Activated CD8-positive, alpha-beta memory T cell treated with anti-CD3 and anti-CD28 coated beads for 36 hours (primary cell): ENCODE results near the gene TMEM86B. TPM values are rescaled to one million over a fixed set of nuclear protein-coding genes. Genes with fewer than 3 reads are reported as not detected.

Source experiments
- CTCF ChIA-PET: fragments of 350-600 bp; sonication (Branson Sonifier 250); formaldehyde crosslinking; loops from one replicate; lab custom pipeline; 2021; ENCODE audit warnings: antibody characterized with exemption; lab: Charles Lee
- POLR2A ChIA-PET: fragments of 350-600 bp; sonication (Branson Sonifier 250); formaldehyde crosslinking; loops from one replicate; lab custom pipeline; 2021; ENCODE audit warnings: antibody characterized with exemption; lab: Charles Lee
- total RNA-seq, 2 experiments: library from RNA; stranded (reverse); gene quantifications; one replicate each; pipeline ENCODE4 v1.2.3, GENCODE V29; 2021

The TMEM86B gene
- total RNA-seq, 2 experiments from 2014 or later, result 6.5 to 7.6 TPM

DNA sequence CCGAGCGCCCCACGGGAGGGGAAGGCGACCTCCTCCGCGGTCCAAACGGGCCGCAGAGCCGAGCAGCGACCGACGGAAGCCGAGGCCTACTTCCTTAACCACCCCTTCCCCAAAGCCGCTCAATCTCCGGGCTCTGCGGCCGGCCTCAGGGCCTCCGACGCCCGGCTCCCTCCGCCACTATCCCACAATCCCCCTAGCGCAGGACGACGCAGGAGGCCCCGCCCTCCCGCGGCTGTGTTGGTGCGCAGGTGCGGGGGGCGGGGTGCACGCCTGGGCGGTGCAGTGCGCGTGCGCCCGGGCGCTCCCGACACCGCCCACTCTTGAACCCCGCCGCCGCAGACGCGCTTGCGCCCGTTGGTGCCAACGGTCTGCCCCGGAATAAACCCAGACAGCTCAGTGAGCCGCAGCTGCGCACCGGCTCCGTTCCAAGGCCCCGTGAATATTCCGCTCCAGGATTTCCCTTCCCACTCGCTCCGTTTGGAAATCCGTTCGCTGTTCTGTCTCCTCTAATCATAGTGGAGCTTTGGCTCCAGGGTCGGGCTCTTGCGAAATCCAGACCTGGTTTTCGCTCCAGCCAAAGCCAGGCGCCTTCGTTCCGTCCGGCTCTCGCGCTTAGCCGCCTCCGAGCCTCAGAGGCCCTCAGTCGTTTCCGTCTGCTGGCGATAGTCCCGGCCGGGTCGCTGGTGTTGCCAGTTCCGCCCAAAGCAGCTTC lies 30.4 kb upstream of the TMEM86B start, which contains the start of gene PPP6R1:
PPP6R1 (minus strand) TSS at position 190 of the 712 bp plus-strand sequence. CDS start 11,914 bp downstream, outside the sequence.
- ChIA-PET POLR2A (interaction anchor here (0.5 to 2.3 kb wide), 9 partner anchors 11 to 217 kb away, joined by 3 to 17 read pairs (median 8); partner anchors contain the start of genes HSPBP1, KMT5C, TMEM238 and UBE2S), CTCF (interaction anchor here (1.1 to 1.5 kb wide), 3 partner anchors 33 to 374 kb away, joined by 4 to 5 read pairs (median 4); no protein-coding TSS in a partner anchor)

DNA sequence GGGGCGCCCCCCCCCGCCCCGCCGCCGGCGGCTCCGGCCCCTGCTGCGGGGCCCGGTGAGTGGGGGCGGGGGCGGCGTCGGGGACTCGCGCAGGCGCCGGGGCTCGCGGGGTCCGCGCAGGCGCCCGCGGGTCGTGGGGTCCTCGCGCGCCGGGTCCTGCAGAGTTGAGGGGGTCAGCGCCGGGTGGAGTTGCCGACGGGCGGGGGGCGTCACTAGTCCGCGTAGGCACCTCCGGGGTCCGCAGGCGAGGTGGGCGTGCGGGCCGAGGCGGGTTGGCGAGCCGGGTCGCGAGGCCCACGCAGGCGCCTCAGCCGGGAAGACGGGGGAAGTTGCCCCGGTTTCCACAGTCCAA lies 29.9 kb upstream of the TMEM86B start:
- ChIA-PET POLR2A (interaction anchor here (1.3 to 2.3 kb wide), 3 partner anchors 126 to 218 kb away, joined by 7 to 17 read pairs (median 9); partner anchors contain the start of genes TMEM238, UBE2S and ZNF628), CTCF (interaction anchor here (1.4 kb wide), 1 partner anchor 43 kb away, joined by 4 read pairs; no protein-coding TSS in a partner anchor)

DNA sequence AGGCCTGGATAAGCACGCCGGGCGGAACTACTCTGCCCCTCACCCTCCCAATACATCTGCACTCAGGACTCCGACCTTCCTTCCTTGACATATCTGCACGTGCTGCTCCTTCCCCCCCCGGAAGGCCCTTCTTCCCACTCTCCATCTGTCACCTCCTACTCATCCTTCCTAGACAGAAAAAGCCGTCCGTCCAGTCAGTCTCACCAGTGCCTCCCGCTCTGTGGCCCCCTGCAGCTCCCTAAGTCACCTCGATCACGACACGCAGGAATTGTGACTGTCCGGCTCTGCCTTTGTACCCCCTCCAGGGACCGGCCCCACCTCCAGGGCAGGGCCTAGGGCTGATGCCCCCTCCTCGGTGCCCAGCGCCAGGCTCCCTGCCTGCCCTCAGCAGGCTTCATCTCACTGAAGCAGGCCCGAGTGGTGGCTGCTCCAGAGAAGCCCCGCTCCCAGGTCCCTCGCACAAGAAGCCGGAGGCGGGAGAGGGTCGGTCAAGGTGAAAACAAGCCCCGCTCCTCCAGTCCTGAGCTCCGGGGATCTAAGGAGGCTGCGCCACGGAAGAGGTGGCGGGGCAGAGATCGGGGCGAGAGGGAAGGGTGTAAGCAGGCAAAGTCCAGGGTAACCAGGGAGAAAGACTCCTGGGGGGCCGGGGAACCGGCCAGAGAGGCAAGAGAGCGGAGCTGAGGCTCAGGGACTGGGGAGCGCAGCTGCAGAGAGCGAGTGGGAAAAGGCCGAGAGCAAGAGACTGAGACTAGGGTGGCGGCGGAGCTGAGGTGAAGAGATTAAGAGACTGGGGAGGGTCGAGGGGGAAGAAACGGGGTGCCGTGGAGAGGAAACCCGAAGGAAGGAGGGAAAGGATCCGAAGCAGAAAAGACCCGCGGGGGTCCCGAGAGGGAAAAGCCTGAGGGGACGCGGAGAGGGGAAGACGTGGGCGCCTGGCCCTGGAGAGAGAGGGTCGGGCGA lies 29.2 kb upstream of the TMEM86B start:
- CTCF ChIA-PET, result interaction anchor here (1.3 to 2.1 kb wide), 3 partner anchors 20 to 149 kb away, joined by 3 to 5 read pairs (median 4); no protein-coding TSS in a partner anchor
- POLR2A ChIA-PET, result interaction anchor here (1.5 to 1.8 kb wide), 2 partner anchors 22 to 385 kb away, joined by 5 to 7 read pairs; partner anchors contain the start of gene HSPBP1

DNA sequence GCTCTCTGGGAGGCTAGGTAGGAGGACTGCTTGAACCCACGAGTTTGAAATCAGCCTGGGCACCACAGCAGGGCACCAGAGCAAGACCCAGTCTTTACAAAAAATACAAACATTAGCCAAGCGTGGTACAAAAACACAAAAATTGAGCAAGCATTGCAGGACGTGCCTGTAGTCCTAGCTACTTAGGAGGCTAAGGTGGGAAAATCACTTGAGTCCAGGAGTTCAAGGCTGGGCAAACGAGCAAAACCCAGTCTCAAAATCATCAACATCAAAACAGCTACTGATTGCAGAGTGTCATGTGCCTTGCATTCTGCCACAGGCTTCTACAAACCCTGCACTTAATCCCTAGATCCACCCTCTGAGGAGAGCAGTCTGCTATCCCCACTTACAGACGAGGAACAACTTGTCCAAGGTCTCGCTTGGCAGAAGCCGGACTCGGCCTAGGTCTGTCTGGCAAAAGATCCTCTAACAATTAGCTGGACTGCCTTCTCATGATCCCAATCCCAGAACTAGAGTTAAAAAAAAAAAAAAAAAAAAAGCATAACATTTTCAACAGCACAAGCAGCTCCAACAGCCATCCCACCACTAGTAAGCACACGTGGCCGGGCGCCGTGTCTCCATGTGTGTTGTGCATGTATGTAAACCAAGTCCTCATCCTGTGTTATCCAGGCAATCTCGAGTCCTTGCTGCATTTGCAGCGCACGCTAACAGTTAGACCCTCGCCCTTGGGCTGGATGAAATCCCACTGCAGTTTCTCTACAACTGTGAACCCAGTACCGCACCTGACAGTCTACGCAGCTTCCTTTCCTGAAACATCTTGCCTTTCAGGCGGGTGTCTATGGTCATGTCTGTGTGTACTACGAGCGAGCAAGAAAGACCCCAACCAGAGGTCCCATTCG lies 28.2 kb upstream of the TMEM86B start:
- ChIA-PET POLR2A (interaction anchor here (1.3 to 2.9 kb wide), 5 partner anchors 23 to 386 kb away, joined by 3 to 11 read pairs (median 5); partner anchors contain the start of genes FIZ1, HSPBP1, UBE2S and ZNF524), CTCF (interaction anchor here (0.6 to 2.1 kb wide), 5 partner anchors 21 to 150 kb away, joined by 3 to 5 read pairs (median 3); no protein-coding TSS in a partner anchor)

DNA sequence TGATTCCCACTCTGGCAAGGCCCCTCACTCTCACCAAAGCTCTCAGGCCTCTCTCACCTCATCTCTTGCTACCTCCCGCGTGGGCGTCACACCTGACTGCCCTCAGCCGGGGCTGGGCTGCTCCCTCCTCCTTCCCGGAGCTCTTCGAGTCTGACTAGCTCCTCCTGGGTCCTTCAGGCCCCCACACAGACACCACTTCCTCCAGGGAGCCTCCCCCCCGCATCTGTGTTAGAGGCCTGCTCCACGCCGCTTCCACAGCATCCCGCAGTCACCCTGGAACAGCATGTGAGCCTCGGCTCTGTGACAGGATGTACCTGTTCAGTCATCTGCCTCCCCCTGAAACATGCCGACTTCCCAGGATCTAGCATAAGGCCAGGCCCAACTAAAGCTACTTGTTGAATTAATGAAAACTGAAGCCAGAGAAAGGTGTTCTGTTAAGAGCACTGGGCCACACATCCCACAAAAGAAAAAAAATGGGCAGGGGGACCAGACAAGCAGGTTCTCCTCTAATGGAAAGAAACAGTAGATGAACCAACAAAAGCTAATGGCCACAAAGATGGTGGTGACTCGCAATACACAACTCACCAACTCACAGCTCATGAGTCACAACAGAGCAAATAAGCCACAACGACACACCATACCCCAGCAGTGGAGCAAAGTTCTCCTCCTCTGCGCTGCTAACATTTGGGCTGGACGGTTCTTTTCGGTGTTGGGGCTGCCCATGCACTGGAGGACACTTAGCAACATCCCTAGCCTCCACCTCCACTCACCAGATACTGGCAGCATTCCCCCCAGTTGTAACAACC lies 27.3 kb upstream of the TMEM86B start:
- CTCF ChIA-PET, result interaction anchor here (0.7 to 2.4 kb wide), 7 partner anchors 45 to 162 kb away, joined by 3 to 10 read pairs (median 5); partner anchors contain the start of gene TMEM238
- POLR2A ChIA-PET, result interaction anchor here (1.1 to 2.9 kb wide), 8 partner anchors 24 to 387 kb away, joined by 3 to 17 read pairs (median 6); partner anchors contain the start of genes FIZ1, HSPBP1, KMT5C and TMEM238

DNA sequence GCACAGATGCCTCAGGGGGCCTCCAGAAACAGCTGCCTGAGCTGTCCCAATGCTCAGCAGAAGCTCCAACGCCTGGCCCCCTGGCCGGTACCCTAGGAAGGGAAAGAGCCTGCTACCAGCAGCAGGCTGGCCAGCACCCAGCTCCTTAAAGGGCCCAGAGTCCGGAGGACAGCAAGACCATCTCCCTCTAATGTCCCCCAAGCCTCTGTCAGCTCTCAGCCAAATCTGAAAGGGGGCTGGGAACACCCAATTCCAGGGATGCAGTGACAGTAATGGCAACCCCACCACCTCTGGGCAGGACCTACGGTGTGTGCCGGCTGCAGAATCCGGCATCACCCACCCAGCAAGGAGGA lies 26.0 kb upstream of the TMEM86B start:
- CTCF ChIA-PET, result interaction anchor here (1.0 to 2.4 kb wide), 7 partner anchors 25 to 212 kb away, joined by 3 to 10 read pairs (median 5); partner anchors contain the start of genes HSPBP1, KMT5C and TMEM238

DNA sequence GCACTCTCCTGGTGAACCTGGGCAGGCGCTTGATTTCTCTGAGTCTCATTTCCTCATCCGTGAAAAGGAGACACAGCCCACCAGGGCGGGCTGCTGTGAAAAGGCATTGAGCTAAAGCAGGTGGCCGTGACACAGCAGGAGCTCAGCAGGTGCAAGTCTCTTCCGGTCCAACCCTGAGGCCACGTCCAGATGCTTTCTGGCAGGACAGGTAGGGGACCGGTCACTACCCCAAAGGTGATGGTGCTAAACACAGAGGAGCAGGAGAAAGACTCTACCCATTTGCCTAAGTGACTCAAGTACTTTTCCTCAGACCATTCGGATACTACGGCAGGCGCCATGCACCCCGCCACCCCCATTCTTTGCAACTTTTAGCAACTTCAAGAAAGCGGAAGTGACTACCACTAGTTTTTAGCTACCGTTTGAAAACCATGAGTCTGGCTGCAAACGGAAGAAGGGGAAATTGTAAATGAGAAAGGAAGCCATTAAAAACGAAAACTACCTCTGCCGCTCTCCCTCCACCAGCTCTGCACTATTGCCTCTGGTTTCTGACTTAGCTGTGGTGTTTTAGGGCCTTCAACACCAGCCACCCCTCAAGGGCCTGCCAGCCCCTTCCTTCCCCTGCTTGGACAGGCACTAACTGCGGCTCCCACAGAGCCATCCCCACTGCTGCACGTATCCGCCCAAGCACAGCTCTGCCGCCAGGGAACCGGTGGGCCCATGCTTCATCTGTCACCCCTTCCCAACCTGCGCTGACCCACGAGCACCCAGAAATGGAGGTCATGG lies 25.5 kb upstream of the TMEM86B start:
- ChIA-PET POLR2A (interaction anchor here (0.9 to 2.9 kb wide), 7 partner anchors 22 to 207 kb away, joined by 3 to 17 read pairs (median 4); partner anchors contain the start of genes HSPBP1, ISOC2, KMT5C and TMEM238), CTCF (interaction anchor here (0.8 to 2.4 kb wide), 7 partner anchors 22 to 213 kb away, joined by 3 to 10 read pairs (median 5); partner anchors contain the start of genes HSPBP1, KMT5C and TMEM238)

More for the DNA sequence above, 26.0 kb upstream of the TMEM86B start:
- POLR2A ChIA-PET, result interaction anchor here (0.9 to 2.9 kb wide), 7 partner anchors 22 to 345 kb away, joined by 3 to 17 read pairs (median 4); partner anchors contain the start of genes FIZ1, HSPBP1, KMT5C and TMEM238

DNA sequence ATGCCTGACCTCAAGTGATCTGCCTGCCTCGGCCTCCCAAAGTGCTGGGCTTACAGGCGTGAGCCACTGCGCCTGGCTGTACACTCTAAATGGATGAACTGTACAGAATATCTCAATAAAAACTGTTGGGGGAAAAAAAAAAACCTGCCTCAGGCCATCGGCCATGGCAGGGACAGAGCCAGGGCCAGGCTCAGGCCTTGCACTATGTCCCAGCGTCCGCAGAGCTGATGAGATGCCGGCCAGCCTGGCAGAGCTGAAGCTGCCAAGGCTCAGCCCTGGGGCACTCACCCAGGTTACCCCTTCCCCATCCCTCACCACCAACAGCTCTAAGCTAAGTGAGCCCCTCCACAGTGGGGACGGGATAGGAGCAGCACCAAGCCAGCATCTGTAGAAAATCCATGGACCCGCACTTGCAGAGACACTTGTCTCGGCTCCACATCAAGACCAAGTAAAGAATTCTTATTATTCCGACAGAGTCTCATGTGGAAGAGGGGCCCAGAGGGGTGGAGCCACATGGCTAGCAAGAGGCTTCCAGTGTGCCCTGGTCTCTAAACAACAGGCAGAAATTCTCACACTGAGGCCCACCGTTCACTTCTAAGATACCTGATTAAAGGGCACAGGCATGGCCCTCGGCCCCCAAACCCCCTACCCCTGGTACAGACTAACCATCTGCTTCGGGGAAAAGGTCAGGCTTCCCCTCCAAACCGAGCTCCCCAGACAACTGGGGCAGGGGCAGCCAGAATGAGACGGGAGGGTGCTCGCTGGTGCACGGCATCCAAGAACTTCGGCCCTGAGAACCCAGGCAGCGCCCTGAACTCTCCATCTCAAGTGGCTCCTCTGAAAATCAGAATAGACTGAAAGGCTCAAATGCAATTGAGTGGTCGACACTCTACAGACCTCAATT lies 24.4 kb upstream of the TMEM86B start:
- ChIA-PET POLR2A (interaction anchor here (1.1 to 2.4 kb wide), 2 partner anchors 131 to 208 kb away, joined by 3 to 17 read pairs; partner anchors contain the start of genes ISOC2 and TMEM238), CTCF (interaction anchor here (1.4 kb wide), 1 partner anchor 87 kb away, joined by 3 read pairs; the partner anchor contains the start of gene KMT5C)

DNA sequence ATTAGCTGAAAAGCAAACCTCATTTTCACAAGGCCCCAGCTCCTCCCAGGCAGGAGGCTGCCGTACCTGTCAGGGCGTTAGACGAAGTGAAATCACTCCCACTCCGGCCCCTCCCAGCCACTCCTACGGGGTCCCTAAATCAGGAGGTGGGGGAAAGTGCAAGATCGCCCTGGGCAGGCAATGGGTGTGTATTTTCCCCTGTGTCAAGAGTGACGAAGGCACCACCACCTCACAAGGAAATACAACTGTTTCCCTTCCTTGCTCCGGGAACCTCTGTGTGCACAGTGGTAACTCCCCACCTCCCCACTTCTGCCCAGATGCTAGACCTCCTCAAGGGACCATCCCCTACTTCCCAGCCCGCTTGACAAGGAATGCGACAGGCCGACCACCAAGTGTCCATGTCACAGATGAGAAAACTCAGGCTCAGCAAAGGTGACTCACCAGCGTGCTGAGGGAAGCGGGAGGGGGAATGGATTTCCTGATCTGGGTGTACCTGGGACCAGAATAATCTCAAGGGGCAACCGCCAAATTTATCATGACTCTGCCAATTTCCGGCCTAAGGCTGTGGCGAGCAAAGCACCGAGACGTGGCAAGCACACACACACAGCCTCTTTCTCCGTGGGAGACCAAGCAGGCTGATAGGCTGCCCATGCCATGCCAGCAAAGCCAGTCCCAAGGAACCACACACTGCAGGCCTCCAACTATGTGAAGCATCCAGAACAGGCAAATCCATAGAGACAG lies 22.9 kb upstream of the TMEM86B start:
- POLR2A ChIA-PET, result interaction anchor here (0.6 kb wide), 1 partner anchor 12 kb away, joined by 3 read pairs; no protein-coding TSS in a partner anchor
- CTCF ChIA-PET, result no interaction called here

DNA sequence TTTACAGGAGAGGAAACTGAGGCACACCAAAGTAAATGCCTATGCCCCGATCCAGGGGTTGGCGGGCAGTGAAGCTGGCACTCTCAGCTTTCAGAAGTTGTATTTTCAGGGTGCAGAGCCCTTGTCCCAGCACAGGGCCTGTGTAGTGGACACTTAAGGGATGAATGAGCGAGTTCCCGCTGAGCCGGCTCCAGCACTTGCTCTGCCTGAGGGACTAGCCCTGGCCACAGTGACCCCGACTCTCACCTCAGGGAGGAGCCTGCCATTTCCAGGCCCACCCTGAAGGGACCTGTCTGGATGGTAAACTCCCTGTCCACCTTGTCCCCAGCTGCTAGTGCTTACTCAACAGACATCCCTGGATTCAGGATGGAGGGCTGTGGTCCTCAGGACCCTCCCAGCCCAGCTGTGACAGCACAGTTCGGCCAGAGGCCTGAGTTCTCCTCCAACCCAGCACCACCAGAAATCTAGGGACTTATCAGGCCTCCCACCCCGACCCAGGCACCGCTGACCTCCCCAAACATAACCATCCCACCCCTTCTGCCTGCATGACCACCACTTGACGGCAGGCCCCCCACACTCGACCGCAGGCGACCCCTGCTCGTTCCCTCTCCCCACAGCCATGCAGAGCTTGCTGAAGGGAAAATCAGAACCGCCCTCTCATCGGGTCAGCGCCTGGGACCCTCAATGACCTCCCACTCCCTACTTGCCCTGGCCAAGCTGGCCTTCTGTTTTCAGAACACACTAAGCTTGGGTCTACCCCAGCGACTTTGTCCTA lies 21.9 kb upstream of the TMEM86B start:
- CTCF ChIA-PET, result no interaction called here
- POLR2A ChIA-PET, result interaction anchor here (0.6 kb wide), 1 partner anchor 11 kb away, joined by 3 read pairs; no protein-coding TSS in a partner anchor

DNA sequence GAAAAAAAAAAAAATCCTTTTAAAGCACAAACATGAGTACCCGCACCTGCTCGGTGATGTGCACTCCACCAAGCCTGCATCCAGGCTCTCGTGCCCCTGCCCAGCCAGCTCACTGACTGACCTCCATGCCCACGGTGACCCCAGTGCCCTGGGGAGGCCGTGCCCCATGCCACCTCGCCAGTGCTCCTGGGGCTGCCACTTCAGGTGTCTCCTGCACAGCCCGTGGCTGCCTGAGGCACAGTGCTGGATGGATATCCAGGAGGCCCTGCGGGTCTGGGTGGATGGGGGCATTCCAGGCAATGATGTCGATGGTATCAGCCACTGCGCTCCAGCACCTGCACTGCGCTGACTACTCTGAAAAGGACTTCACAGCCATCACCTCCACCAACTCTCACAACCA lies 21.3 kb upstream of the TMEM86B start:
- CTCF ChIA-PET, result interaction anchor here (0.5 kb wide), 1 partner anchor 389 kb away, joined by 4 read pairs; no protein-coding TSS in a partner anchor
- POLR2A ChIA-PET, result no interaction called here

DNA sequence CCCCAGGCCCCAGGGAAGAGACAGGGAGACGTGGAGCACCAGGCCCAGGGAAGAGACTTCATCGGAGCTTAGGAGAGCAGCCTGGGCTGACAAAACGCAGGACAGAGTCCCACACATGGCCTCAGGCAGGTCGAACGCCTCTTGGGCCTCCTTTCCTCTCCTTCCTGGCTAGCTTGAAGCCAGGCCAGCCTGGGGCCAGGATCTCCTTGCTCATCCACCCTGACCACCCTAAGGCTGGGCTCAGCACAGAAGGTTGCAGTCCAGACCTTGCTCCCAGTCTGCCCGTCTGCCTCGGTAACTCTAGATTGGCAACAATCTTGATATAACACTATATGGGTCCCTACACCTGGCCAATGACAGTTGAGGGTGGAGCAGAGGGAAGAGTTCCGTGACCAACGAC lies 20.1 kb upstream of the TMEM86B start:
- ChIA-PET CTCF (no interaction called here), POLR2A (no interaction called here)

DNA sequence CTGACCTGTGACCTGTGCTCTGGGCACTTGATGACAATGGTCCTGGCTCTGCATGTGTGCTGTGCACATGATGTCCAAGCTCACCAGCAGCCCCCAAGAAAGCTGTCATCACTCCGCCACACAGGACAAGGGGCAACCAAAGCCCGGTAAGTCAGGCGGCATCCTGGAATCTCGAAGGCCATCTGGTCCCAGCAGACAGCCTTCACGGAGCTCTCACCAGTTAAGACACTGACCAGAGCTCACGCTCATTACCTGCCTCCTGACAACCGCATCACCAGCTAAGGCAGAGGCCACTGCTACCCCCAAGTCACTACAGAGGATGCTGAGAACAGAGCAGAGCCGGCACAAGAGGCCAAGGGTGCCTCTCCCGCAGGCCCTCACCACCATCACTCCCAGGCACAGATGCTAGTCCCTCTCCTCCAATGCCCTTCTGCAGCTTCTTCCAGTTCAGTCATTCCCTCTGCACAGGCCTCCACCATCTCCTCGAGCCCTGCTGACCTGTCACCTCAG lies 19.7 kb upstream of the TMEM86B start:
- ChIA-PET CTCF (no interaction called here), POLR2A (no interaction called here)
